ENCODE results near the gene MIF.

DNA sequence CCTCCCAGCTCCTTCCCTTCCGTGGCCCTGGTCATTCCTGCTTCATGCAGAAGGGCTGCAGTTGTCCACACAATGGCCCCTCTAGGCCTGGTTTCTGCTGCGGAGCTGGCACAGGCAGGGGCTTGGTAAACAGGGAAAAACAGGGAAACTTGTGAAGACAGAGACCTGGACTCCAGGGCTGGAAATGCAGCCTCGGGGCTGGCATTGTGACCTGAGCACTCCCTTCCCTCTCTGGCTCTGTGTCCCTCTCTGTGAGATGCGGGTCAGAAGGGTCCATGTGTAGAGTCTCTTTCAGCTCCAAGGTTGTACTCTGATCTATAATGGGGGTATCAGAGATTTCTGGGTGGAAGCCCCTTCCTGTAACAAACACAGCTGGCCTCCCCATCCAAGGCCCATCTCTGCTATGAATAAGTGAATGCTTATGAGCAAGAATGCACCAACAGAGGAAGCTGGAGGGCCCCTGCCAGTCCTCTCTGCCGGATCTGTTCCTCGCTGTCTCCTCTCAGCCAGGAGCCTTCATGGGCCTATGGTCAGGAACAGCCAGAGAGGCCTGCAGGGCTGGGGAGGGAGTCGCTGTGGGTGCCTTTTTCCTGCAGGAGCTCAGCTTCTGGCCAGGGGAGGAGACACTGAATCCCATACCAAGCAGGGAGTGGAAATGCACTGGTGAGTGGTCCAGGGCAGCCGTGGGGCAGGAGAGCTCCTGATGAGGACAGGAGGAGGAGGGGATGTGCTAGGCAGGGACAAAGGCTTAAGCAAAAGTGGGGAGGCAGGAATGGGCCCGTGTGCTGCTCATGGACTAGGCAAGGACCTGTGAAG lies 48.7 kb upstream of the MIF start:
- TF ChIP-seq, protein P1, sequence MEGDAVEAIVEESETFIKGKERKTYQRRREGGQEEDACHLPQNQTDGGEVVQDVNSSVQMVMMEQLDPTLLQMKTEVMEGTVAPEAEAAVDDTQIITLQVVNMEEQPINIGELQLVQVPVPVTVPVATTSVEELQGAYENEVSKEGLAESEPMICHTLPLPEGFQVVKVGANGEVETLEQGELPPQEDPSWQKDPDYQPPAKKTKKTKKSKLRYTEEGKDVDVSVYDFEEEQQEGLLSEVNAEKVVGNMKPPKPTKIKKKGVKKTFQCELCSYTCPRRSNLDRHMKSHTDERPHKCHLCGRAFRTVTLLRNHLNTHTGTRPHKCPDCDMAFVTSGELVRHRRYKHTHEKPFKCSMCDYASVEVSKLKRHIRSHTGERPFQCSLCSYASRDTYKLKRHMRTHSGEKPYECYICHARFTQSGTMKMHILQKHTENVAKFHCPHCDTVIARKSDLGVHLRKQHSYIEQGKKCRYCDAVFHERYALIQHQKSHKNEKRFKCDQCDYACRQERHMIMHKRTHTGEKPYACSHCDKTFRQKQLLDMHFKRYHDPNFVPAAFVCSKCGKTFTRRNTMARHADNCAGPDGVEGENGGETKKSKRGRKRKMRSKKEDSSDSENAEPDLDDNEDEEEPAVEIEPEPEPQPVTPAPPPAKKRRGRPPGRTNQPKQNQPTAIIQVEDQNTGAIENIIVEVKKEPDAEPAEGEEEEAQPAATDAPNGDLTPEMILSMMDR (conservative IDR thresholded peaks at IDR 0.05; ENCODE audit: low read depth, low read length) = no peak
- TF ChIP-seq RCOR1 (IDR thresholded peaks at IDR 0.05; ENCODE audit: insufficient replicate concordance, low read length) = no peak
- TF ChIP-seq MAFK (IDR thresholded peaks at IDR 0.05; ENCODE audit: low read depth, low read length) = no peak
- TF ChIP-seq, protein P2, sequence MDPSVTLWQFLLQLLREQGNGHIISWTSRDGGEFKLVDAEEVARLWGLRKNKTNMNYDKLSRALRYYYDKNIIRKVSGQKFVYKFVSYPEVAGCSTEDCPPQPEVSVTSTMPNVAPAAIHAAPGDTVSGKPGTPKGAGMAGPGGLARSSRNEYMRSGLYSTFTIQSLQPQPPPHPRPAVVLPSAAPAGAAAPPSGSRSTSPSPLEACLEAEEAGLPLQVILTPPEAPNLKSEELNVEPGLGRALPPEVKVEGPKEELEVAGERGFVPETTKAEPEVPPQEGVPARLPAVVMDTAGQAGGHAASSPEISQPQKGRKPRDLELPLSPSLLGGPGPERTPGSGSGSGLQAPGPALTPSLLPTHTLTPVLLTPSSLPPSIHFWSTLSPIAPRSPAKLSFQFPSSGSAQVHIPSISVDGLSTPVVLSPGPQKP (IDR thresholded peaks at IDR 0.05; ENCODE audit: borderline replicate concordance, low read depth, low read length) = no peak
- TF ChIP-seq NFE2L2 (IDR thresholded peaks at IDR 0.05; ENCODE audit: low read depth, low read length) = no peak
- TF ChIP-seq RFX5 (IDR thresholded peaks at IDR 0.05; ENCODE audit: low read depth, low read length) = no peak
- TF ChIP-seq POLR2A (IDR thresholded peaks at IDR 0.05; ENCODE audit: low read depth, low read length) = no peak
- no peak for TF ChIP-seq RAD21 (IDR thresholded peaks at IDR 0.05; ENCODE audit: low read length)
- TF ChIP-seq, protein P3, sequence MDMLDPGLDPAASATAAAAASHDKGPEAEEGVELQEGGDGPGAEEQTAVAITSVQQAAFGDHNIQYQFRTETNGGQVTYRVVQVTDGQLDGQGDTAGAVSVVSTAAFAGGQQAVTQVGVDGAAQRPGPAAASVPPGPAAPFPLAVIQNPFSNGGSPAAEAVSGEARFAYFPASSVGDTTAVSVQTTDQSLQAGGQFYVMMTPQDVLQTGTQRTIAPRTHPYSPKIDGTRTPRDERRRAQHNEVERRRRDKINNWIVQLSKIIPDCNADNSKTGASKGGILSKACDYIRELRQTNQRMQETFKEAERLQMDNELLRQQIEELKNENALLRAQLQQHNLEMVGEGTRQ (IDR thresholded peaks at IDR 0.05; ENCODE audit: low read depth, low read length) = no peak
